T follicular helper cell (primary cell): Measurements from ENCODE around the gene KIF19.
"Not testable (repeated sequence)": the region's sequence is repeated elsewhere in the genome, so short reads cannot be mapped to it uniquely, and the experiment has no call there.

Experiments
- DNase-seq: peaks from one replicate; pipeline ENCODE4 v3.0.0-alpha.2; 2020; ENCODE audit warnings: low read depth

Gene KIF19

GRCh38 chr17:74389937-74390679 is 64.1 kb downstream of the KIF19 start:
- no peak for DNase-seq

GRCh38 chr17:74390680-74391653 is 64.9 kb downstream of the KIF19 start:
- DNase-seq, result no peak

GRCh38 chr17:74391771-74392170 is 65.7 kb downstream of the KIF19 start:
- no peak for DNase-seq

- DNase-seq, result no peak
These were observed 66.8 kb downstream of the KIF19 start for GRCh38 chr17:74392848-74393247.

GRCh38 chr17:74393346-74393942 is 67.4 kb downstream of the KIF19 start:
- no peak for DNase-seq

- no peak for DNase-seq
These were observed 68.4 kb downstream of the KIF19 start for GRCh38 chr17:74394275-74394950.

GRCh38 chr17:74394977-74395376 is 69.0 kb downstream of the KIF19 start:
- DNase-seq, result no peak

- DNase-seq, result no peak
These were observed 70.5 kb downstream of the KIF19 start for GRCh38 chr17:74396567-74396966.

- DNase-seq, result no peak
These were observed 76.0 kb downstream of the KIF19 start for GRCh38 chr17:74402048-74402447.

GRCh38 chr17:74403512-74404137 is 77.6 kb downstream of the KIF19 start:
- DNase-seq, result no peak

- no peak for DNase-seq
These were observed 78.2 kb downstream of the KIF19 start for GRCh38 chr17:74404218-74404617.

- no peak for DNase-seq
These were observed 78.8 kb downstream of the KIF19 start for GRCh38 chr17:74404789-74405188.

- not testable (repeated sequence) for DNase-seq
These were observed 79.3 kb downstream of the KIF19 start for GRCh38 chr17:74405311-74405710.
